ENCODE measurements around the gene PTPRD.

The PTPRD gene

DNA sequence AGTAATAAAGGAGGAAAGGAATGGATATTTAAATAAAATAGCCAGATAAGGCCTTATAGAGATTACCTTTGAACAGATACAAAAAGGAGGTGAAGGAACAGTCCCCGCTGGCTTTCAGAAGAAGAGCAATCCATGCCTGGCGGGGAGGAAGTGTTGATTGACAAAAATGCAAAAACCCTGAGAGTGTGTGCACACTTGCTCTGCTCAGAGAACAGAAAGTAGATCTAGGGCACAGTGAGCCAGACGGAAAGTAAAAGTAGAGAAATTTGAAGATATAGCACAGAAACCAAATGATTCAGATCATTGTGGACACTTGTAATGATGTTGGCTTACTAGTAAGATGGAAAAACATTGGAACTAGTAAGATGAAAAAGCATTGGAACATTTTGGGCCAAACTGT lies 720.6 kb downstream of the PTPRD start:
- H3K4me3 ChIP-seq (ENCODE audit: control insufficient read depth, low read depth, low read length): no peak overlapping the region
- no peak for DNase-seq (ENCODE audit: low read depth)
- no peak for TF ChIP-seq CTCF (IDR thresholded peaks at IDR 0.05; ENCODE audit: control insufficient read depth, insufficient read depth, low read depth, low read length, missing control alignments)

DNA sequence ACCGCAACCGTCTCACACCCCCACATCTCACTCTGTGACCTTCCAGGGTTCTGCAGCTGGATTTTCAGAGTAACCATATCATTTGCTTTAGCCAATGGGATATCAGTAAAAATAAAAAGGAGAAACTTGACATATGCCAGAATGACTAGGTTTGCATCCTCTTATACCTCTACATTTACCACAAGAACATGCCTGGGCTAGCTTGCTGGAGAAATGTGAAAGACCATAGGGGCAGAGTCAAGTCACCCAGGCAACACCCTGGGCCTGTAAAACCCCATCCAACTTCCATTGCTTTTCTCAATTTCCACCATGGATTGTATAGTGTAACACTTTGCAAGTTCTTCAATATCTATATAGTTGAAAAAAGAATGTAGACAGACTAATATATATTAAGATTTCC lies 731.1 kb downstream of the PTPRD start:
- H3K4me3 ChIP-seq (ENCODE audit: control insufficient read depth, low read depth, low read length): no peak overlapping the region
- no peak for DNase-seq (ENCODE audit: low read depth)
- TF ChIP-seq CTCF (IDR thresholded peaks at IDR 0.05; ENCODE audit: control insufficient read depth, insufficient read depth, low read depth, low read length, missing control alignments): no peak

- DNase-seq (ENCODE audit: low read depth): no peak
- TF ChIP-seq CTCF (IDR thresholded peaks at IDR 0.05; ENCODE audit: control insufficient read depth, insufficient read depth, low read depth, low read length, missing control alignments): no peak
- no peak overlapping the region for H3K4me3 ChIP-seq (ENCODE audit: control insufficient read depth, low read depth, low read length)
Observed at GRCh38 chr9:9874270-9874669, 738.5 kb downstream of the PTPRD start.

DNA sequence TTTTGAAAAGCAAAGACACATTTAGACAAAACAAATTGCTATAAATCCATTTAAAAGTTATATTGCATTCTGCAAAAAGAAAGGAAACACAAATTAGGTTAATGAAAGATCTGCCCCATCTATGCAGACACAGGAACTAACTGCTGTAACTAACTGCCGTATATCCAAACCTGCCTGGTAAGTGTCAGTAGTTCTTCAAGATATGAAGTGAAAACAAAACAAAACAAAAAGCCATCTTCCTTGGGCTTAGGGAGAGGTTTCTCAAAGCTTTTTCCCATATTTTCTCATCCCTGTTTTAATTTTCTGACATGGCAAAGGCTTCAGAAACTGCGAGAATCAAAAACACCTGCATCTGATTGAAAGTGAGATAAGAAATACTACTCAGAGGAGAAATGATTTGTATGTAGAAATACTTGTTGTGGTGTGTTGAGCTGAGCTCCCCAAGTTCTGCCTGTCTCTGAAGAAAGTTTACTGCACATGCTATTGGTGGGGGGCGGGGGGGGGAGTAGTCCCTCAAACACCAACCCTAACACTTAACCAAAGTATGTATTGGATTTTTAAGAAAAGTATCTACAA lies 750.5 kb downstream of the PTPRD start:
- TF ChIP-seq CTCF (IDR thresholded peaks at IDR 0.05; ENCODE audit: control insufficient read depth, insufficient read depth, low read depth, low read length, missing control alignments): no peak
- no peak for DNase-seq (ENCODE audit: low read depth)
- H3K4me3 ChIP-seq (ENCODE audit: control insufficient read depth, low read depth, low read length): no peak overlapping the region

GRCh38 chr9:9855177-9856078 lies 757.4 kb downstream of the PTPRD start:
- no peak overlapping the region for H3K4me3 ChIP-seq (ENCODE audit: control insufficient read depth, low read depth, low read length)
- DNase-seq (ENCODE audit: low read depth): no peak
- TF ChIP-seq CTCF (IDR thresholded peaks at IDR 0.05; ENCODE audit: control insufficient read depth, insufficient read depth, low read depth, low read length, missing control alignments): no peak

DNA sequence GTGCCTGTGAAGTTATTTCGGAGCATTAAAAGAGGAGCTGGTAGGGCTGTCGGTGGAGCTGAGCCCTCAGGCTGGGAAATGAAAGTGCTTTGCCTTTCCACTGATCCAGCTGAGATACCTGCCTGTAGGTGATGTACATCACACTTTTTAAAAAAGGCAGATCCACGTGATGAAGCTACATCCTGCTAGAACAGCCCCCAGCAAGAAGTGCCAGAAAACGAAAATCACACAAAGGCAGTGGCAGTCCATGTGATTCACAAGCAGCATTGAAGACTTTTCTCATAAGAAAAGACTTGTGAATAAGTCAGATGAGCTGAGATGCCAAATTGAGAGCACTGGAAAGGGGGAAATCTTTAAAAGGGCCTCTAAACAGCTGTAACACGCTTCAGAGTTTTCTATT lies 765.1 kb downstream of the PTPRD start:
- no peak for TF ChIP-seq CTCF (IDR thresholded peaks at IDR 0.05; ENCODE audit: control insufficient read depth, insufficient read depth, low read depth, low read length, missing control alignments)
- DNase-seq (ENCODE audit: low read depth): no peak
- no peak overlapping the region for H3K4me3 ChIP-seq (ENCODE audit: control insufficient read depth, low read depth, low read length)
